T-helper 22 cell (primary cell): ENCODE measurements around the gene ZHX3.
"Not testable (repeated sequence)": the region's sequence is repeated elsewhere in the genome, so short reads cannot be mapped to it uniquely, and the experiment has no call there.

Experiments used
- DNase-seq: peaks from one replicate; pipeline ENCODE4 v3.0.0-alpha.2; 2020; ENCODE audit warnings: low read depth

ZHX3 gene

GRCh38 chr20:41256516-41256915, 61.0 kb downstream of the ZHX3 start:
- DNase-seq = no peak

- DNase-seq = no peak
These were observed 61.9 kb downstream of the ZHX3 start for GRCh38 chr20:41255655-41256054.

GRCh38 chr20:41249411-41250281, 67.9 kb downstream of the ZHX3 start:
- no peak for DNase-seq

- no peak for DNase-seq
These were observed 69.0 kb downstream of the ZHX3 start for GRCh38 chr20:41248368-41249024.

- DNase-seq = no peak
These were observed 69.8 kb downstream of the ZHX3 start for GRCh38 chr20:41247523-41248367.

- DNase-seq = no peak
These were observed 72.3 kb downstream of the ZHX3 start for GRCh38 chr20:41245086-41245707.

- DNase-seq = no peak
These were observed 74.7 kb downstream of the ZHX3 start for GRCh38 chr20:41242807-41243206.

GRCh38 chr20:41242352-41242751, 75.2 kb downstream of the ZHX3 start:
- DNase-seq = no peak

GRCh38 chr20:41237233-41237632, 80.3 kb downstream of the ZHX3 start:
- not testable (repeated sequence) for DNase-seq

- DNase-seq = not testable (repeated sequence)
These were observed 80.7 kb downstream of the ZHX3 start for GRCh38 chr20:41236818-41237217.

GRCh38 chr20:41234546-41234945, 83.0 kb downstream of the ZHX3 start:
- no peak for DNase-seq

- no peak for DNase-seq
These were observed 83.5 kb downstream of the ZHX3 start for GRCh38 chr20:41234041-41234440.

- DNase-seq = no peak
These were observed 84.3 kb downstream of the ZHX3 start for GRCh38 chr20:41232973-41233926.

- no peak for DNase-seq
These were observed 86.4 kb downstream of the ZHX3 start for GRCh38 chr20:41231136-41231535.

GRCh38 chr20:41230136-41230535, 87.4 kb downstream of the ZHX3 start:
- no peak for DNase-seq

GRCh38 chr20:41229259-41229658, 88.3 kb downstream of the ZHX3 start:
- no peak for DNase-seq

GRCh38 chr20:41228858-41229257, 88.7 kb downstream of the ZHX3 start:
- no peak for DNase-seq

- DNase-seq = no peak
These were observed 91.1 kb downstream of the ZHX3 start for GRCh38 chr20:41226426-41226825.

GRCh38 chr20:41225091-41225490, 92.4 kb downstream of the ZHX3 start:
- DNase-seq = no peak

- DNase-seq = no peak
These were observed 93.2 kb downstream of the ZHX3 start for GRCh38 chr20:41224281-41224680.

GRCh38 chr20:41223112-41223511, 94.4 kb downstream of the ZHX3 start:
- DNase-seq = no peak
